ENCODE results near the gene S100A8.

DNA sequence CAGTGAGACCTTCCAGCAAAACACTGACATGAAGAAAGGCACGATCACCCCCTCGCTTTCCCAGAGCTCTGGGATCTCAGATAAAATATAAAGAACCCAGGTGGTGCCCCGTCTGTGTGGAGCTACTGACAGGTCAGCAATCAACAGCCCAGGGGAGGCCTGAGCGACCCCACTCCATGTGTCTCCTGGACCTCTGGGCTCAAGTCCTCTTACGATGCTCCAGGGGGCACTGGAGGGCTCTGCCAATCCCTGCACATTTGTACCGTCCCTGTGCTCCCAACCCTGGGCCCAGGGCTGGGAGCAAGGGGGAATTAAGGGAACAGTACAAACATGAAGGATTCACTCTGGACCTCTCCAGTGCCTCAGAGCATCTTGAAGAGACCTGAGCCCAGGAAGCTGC, 37.9 kb upstream of the S100A8 start:
- TF ChIP-seq CTCF (IDR thresholded peaks at IDR 0.05) (no peak; the same call in 1 of the 2 replicates), POLR2AphosphoS5 (IDR thresholded peaks at IDR 0.05; ENCODE audit: low read depth, low read length) (no peak), SIN3A (IDR thresholded peaks at IDR 0.05; ENCODE audit: borderline replicate concordance, insufficient read depth, low read depth, low read length) (no peak), TCF7L2 (IDR thresholded peaks at IDR 0.05; ENCODE audit: low read depth, low read length) (no peak)
- TF ChIP-seq, protein P1, sequence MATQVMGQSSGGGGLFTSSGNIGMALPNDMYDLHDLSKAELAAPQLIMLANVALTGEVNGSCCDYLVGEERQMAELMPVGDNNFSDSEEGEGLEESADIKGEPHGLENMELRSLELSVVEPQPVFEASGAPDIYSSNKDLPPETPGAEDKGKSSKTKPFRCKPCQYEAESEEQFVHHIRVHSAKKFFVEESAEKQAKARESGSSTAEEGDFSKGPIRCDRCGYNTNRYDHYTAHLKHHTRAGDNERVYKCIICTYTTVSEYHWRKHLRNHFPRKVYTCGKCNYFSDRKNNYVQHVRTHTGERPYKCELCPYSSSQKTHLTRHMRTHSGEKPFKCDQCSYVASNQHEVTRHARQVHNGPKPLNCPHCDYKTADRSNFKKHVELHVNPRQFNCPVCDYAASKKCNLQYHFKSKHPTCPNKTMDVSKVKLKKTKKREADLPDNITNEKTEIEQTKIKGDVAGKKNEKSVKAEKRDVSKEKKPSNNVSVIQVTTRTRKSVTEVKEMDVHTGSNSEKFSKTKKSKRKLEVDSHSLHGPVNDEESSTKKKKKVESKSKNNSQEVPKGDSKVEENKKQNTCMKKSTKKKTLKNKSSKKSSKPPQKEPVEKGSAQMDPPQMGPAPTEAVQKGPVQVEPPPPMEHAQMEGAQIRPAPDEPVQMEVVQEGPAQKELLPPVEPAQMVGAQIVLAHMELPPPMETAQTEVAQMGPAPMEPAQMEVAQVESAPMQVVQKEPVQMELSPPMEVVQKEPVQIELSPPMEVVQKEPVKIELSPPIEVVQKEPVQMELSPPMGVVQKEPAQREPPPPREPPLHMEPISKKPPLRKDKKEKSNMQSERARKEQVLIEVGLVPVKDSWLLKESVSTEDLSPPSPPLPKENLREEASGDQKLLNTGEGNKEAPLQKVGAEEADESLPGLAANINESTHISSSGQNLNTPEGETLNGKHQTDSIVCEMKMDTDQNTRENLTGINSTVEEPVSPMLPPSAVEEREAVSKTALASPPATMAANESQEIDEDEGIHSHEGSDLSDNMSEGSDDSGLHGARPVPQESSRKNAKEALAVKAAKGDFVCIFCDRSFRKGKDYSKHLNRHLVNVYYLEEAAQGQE (IDR thresholded peaks at IDR 0.05; ENCODE audit: insufficient read depth in 1 of 2, low read depth in 2 of 2, low read length in 1 of 2): no peak
